CD4-positive, alpha-beta T cell treated with Interleukin-10 for 1 hour (primary cell): ENCODE measurements around the gene CA10.

Source experiments
- DNase-seq: peaks from one replicate; pipeline ENCODE4 v3.0.0-alpha.2; 2020

Gene CA10

DNA sequence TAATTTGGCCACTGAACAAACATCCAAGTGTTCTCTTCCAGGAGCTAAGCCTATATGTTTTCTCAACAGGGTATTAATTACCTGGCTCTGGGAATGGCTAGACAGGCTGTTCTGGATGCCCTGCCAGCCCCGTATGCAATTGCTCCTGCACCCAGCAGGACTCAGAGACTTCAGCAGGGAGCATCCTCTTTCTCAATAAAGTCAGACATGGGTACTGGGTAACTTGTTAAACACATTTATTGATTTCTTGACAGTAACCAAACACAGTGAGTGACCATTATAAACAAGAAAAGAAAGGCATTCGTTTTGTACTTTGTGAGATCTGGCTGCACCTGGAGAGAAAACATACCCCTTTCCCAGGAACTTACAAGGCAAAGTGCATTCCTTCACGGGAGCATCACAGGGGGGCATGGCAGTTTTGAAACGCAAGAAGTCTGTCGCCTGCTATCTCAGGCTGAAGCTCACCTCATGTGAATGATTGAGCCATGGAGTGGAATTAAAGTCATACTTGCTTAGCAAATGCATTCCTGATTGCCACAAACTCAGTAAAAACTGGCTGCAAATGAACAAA, 528.3 kb downstream of the CA10 start:
- DNase-seq, result no peak

DNA sequence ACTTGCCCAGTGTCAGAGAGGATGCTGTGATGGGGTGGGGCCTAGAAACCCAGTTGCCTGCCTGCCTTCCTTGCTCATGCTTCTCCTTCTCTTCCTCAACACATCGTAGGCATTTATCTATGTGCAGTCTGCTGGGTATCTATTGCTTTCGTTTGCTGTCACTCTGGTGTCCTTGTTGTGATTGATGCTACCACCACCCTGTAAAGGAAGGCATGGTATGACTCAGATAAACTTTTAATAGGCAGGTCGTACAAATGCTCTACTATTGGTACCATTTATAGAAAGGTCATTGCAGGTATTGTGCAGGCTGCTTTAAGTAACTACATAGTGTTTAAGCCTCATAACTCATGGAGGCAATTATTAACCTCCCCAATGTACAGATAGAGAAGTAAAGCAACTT, 529.3 kb downstream of the CA10 start:
- DNase-seq, result no peak

DNA sequence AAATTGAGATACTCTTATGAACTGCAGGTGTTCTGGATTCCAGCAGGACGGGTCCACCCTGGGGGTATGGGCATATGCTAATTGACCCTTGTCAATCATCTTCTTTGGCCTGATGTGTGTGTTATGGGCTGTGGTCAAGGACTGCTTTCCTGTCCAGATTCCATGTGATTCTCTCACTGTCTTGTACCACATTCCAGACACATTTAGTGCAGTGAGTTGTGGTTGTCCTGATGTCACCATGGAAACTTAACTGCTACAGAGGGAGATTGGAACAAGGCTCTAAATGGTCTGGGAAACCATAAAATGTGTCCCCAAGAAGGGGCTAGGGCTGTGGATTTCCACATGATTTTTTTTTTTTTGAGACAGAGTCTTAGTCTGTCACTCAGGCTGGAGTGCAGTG, 530.7 kb downstream of the CA10 start:
- DNase-seq, result no peak

DNA sequence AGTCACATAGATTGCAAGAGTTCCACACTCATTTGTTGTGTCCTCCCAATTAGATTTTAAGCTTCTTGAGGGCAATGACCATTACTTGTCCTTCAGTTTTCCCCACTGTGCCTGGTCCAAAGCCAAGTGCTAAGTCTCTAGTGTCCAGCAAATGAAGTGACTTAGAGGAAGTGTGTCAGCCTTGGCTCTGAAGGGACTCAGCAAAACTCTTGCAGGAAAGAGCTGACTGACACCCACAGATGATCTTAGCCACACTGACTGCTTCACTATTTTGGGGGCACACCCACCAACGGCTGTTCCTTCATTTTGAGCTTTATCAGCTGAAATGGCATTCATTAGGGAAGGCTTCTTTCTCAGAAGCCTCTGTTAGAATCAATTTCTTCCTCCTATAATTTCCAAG, 540.0 kb downstream of the CA10 start:
- DNase-seq, result no peak

DNA sequence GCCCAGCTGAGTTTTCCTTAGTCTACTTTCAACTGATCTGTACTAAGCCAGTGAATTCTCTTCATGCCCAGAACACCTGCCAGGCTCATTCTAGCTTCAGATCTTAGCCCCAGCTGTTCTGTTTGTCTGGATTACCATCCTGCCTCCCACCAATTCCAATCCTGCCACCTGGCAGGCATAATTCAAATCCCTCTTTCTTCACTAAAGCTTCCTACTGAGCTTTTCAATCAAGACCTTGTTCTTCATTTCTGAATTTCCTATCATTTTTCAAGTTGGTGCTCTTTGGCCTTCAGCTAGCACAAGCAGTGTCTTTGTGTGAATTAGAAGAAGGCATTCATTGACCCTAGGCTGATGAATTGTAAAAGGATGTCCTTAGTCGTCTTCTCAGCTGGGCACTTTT, 540.5 kb downstream of the CA10 start:
- DNase-seq, result no peak

DNA sequence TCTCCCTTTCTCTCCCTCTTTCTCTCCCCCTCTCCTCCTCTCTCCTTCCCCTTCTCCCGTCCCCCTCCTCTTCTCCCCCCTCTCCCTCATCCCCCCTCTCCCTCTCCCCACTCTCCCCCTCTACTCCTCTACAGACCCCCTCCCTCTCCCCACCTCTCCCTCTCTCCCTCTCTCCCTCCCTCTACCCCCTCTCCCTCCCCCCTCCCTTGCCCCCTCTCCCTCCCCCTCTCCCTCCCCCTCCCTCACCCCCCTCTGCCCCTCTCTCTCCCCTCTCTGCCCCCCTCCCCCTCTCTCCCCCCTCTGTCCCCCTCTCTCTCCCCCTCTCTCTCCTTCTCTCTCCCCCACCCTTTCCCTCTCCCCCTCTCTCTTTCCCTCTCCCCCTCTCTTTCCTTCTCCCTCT, 545.3 kb downstream of the CA10 start:
- DNase-seq, result no peak

DNA sequence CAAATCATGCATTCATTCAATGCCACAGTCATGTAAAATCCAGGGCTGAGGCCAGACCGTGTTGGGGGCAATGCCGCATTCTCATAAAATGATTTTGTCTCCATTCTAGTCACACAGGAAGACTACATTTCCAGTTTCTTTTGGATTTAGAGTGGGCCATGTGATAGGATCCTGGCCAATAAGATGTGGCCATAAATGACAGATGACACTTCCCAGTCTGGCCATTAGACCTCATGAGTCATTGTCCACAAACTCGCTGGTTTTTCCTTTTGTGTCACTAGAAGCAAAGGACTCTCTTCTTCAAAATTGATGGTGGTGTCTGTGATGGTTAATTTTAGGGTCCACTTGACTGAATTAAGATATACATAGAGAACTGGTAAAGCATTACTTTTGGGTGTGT, 545.8 kb downstream of the CA10 start:
- DNase-seq, result no peak

DNA sequence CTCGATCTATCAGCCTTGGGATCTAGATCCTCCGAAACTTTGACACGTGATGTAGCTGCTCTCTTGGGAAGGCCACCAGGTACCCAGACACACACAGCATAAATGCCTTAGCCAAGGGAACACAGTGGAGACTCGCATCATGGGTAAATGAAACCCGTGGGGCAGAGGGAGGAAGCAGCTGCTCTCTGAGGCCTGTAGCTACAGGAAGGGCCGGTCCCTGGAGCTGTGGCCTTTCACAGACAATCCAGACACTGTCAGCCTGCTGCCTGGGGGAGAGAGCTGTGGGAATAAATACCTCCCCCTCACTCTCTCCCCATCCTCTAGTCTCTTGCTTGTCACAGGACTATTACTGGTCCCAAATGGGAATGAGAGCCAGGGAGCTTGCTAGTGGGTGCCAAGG, 546.9 kb downstream of the CA10 start:
- no peak for DNase-seq

DNA sequence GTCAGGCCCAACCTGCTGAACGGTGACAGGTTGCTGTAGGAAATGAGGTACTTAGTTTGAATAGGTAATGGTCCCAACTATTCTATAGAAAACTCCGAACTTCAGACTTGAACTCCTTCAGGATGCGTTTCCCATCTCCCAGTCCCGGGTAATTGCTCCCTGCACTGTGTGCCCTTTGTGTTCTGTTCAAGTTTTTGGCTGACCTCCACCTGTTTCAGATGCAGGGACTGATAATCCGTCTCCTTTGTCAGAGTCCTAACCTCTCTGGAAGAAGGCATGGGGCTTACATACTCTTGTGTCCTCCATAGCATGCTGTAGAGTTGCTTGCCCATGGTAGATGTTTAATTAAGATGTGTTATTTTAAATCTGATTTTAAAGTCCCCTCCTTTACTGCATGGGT, 547.7 kb downstream of the CA10 start:
- DNase-seq, result no peak

DNA sequence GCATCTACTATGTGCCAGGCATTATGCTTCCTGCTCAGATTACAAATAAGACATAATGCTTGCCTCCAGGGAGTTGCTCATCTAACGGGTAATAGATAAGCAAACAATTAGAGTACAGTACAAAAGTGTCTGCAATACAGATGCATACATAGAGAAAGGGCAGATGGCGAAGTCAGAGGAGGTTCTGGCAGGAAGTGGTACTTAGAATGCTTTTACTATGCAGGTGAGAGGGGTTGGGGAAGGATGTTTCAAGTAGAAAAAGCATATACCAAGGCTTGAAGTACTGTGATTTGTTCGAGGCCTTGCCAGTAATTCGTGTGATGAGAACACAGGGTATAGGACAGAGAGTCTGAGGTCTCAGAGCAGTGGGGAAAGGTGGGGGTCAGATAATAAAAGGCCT, 548.4 kb downstream of the CA10 start:
- DNase-seq, result no peak

DNA sequence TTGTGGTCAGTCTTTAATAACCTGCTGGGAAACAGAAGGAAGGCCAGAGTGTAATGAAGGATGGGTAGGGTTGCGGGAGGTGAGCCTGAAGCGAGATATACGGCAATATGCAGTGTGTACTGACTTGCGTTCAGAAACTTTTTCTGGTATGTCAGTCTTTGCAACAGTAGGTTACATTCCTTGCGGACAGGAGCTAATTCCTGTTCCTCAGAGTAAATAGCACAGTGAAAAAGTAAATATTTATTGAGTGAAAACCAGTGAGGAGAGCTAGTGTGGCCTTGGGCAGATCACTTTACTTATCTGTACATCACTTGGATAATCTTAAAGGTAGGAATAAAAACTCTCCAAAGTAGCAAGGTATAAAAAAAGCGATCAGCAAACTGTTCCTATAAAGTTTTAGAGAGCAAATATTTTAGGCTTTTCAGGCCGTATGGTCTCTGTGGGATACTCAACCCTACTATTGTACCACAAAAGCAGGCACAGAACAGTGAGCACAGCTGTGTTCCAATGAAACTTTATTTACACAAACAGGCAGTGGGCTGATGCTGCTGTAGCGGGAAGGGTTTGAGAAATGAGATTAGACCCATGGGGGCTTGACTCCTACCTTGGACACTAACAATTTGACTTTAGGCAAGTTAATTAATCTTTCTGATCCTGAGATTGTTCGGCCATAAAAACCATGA, 550.1 kb downstream of the CA10 start:
- no peak for DNase-seq

DNA sequence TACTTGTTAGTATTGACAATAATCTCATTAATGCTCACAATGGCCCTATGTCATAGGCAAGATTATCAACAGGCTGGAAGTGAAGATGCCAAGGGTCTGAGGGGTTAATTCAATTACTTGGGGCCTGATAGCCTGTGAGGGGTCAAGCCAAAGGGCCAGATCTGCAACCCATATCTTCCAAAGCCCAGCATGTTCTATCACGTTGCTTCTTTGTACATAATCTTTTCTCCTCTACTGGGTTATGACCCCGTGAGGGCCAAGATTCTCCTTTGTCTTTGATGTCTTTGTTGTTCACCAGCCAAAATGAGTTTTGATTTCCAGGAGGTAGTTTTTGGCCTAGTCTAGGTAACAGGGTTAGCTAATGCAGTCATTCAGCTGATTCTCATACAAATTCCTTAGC, 551.0 kb downstream of the CA10 start:
- DNase-seq, result no peak

DNA sequence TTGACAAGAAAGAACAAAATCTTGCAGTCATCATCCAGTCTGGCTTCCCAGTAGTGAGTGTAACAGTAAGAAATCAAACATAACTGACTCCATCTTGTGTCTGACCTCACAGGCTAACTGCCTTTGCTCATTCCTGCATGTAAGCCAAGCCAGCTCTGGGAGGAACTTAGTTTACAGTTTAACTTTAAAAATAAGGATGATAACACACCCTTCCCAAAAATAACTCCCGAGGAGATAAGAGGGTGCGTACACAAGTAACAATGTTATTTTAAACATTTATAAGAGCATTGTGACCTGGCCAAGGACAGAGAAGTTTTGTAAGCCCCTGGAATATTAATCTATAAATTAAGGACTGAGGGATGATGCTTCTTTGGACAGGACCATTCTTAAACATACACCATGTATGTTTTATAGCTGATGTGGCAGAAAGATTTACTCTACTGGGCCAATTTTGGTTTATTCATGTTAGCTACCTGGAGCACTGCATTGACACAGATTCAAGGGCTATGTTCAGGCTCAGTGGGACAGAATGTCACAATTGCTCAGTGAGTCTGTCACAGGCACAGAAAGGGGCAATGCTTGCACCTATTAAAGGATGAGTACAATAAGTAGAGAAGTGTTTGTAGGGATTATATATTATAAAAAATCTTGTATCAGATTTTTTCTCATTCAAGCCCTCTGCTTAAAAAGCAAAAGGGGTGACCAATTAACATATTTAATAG, 554.1 kb downstream of the CA10 start:
- no peak for DNase-seq

DNA sequence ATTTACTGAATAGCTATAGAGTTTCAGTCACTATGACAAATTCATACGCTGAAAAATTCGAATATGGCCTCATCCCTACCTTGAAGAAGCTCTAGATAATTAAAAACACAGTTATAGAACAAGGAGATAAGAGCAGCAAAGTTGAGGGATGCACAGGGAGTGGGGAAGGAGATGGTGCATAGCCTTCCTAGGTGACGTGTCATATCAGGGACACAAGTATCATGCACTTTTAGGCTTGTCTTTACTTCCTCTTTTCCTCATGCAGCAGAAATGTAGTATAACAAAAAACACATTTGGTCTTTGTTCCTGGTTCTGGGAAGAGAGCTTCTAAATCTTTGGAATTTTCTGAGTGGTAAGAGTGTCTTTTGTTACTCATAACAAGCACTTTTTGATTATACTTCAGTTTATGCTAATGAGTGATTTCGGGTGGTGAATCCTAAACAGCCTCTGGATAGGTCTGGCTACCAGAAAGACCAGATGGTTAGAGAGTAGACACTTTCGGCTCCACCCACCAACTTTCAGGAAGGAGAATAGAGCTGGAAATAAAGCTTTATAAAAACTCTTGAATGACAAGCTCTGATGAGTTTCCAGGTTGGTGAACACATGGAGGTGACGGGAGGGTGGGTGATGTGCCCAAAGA, 556.8 kb downstream of the CA10 start:
- no peak for DNase-seq

DNA sequence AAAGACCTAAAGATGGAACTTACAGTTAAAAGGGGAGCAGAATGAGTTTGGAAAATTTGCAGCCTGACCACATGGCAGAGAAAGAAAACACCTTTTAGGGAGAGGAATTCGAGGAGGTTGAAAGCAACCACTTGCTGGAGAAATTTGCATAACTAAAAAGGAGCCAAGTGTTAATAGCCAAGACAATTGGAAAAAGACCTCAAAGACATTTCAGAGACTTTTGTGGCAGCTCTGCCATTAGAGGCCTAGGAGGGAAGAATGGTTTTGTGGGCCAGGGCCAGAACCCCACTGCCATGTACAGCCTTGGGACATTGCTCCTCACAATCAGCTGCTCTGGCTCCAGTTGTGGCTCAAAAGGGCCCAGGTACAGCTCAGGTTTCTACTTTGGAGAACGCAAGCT, 559.7 kb downstream of the CA10 start:
- DNase-seq, result no peak

DNA sequence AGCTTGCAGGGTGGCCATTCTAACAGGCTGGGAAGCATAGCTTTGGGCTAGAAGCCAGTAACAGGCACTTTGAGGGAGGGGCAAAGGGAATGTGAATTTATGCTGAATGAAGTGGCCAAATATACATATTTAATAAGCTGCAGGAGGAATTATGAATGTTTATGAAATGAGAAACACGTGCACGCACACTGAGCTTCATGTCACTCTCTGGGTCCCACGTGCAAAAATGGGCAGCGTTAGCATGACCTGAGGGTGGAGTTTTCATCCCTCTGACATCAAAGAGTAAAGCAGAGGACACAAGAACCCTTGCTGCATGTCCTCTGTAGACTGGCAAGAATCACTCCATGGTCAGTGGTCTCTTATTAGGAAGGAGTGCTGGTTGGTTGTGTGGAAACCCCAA, 561.2 kb downstream of the CA10 start:
- DNase-seq, result no peak

DNA sequence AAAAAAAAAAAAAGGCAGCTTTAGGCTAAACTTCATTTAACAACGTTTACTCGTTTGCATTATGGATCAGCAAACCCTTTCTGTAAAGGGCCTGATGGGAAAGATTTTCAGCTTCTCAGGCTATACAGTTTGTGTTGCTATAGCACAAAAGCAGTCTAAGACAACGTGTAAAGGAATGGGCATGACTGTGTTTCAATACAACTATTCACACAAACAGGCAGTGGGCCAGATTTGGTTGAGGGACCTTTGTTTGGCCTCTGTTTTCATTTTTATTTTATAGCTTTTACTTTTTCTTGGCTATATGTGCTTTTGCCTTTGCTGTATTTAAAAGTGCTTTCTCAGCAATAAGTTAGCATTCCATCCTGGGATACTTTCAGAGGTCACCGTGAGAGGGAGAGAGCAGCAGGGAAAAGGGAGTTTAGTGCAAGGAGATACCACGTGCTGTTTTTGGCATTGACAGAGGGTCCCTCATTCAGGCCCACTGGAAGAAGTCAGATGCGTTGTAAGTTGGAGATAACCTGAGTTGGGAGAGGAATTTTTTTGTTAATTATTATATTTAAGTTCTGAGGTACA, 562.6 kb downstream of the CA10 start:
- no peak for DNase-seq

DNA sequence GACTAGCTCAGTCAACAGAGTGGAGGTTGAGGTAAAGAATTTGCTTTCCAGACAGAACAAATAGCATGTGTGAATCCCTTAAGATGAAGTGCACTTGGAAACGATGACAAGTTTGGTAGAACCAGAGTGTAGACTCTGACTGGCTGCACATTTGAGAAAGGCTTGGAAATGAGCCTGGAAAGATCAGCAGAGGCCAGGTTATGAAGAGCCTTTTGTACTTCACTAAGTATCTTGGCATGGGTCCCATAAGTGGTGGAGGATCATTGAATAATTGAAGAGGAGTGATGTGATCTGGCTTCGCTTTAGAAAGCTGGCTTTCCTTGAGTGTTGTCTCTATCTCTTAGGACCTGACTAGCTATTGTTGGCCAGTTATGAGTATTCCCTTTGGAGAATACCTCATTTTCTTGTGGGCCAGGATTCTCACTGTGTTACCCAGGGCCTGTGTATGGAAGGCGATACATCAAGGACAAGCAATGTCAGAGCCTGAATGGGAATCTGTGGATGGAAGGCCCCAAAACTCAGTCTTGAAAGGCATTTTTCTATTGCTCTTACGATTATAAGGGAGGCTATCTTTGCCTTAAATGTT, 568.4 kb downstream of the CA10 start:
- no peak for DNase-seq

DNA sequence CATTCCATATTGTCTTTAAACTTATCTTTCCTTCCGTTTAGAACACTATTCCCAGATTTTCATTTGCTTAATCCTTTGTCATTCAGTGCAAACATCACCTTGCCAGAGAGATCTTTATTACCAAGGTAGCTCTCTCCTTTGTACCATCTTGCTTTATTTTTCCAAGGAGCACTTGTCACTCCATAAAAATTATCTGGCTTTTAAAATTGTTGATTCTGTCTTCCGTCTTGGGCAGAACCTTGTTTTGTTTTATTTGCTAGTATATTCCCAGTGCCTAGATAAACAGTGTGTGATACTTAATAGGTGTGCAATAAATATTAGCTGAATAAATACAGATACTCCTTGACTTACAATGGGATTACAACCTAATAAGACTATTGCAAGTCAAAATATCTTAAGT, 570.5 kb downstream of the CA10 start:
- no peak for DNase-seq

DNA sequence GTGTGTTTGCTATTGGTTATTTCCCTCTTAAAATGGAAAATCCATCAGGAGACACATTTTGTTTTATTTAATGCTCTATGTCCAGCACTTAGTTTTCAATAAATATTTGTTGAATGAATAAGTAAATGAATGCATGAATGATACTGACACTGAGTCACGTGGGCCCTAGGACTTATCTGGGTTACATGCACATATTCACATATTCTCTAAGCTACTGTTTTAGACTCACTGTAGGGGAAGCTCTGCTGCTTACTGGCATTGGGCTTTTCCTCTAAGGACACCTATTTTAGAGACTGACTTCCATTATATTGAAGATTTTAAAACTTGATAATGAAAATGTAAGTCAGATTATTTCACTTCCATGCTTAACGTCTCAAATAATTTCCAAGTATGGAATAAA, 571.0 kb downstream of the CA10 start:
- no peak for DNase-seq

DNA sequence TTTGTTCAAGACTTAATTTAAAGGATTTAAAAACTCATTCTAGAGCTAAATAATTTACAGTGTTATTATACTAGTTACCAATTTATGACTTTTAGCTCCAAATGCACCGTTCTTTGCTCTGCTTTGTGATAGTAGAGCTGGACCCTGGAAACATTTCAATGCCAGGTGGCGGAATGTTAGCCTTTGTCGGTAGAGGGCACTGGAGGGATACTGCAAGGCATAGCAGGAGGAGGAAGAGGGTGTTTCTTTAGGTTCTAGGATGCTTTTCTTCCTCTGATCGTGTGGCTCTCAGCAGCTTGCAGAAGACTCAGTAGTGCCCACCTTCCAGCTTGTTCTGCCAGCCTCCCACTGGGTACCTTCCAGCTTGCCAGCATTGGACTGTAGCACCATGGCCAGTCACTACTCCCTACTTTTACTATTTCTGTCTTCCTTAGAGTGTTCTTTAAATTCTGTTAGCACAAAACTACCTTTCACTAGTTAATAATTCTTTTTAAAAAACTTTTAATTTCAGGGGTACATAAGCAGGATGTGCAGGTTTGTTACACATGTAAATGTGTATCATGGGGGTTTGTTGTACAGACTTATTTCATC, 572.9 kb downstream of the CA10 start:
- no peak for DNase-seq

DNA sequence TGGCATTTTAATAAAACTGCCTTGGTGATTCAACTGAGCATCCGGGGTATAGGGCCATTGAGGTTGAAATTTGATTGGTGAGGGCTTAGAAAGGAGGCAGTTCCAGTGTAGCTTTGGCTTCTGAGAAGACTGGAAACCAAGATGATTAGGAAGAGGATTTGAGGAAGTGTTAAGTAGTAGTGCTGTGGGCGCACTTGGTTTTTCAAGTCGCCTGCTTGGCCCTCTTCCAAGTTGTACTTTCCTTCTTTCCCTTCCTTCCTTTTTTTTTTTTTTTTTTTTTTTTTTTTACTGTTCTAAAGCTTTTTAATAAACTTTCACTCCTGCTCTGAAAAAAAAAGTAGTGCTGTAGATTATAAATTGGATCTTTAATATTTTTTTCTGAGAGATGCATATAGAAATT, 577.6 kb downstream of the CA10 start:
- DNase-seq, result no peak
